Measurements from ENCODE around the gene MYOM3.
"Not testable (repeated sequence)": the region's sequence is repeated elsewhere in the genome, so short reads cannot be mapped to it uniquely, and the experiment has no call there.

Gene MYOM3

DNA sequence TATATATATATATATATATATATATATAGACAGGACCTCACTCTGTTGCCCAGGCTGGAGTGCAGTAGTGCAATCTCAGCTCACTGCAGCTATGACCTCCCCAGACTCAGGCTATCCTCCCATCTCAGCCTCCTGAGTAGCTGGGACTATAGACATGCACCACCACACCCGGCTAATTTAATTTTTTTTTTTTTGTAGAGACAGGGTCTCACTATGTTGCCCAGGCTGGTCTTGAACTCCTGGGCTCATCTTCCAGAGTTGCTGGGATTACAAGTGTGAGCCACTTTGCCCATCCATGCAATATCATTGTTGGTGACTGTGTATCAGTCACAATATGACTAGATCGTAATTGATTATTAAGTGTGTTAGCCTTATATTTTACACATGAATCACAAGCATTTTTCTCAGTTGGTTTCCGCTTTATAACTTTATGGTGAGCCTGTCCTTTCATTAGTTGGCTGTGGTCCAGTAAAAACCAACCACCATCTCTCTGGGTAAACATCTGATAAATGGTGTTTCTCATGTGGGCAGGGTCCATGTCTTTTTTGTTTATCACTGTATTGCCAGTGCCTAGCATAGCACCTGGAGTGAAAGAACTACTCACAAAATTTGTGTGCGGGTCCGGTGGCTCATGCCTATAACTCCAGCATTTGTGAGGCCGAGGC is 63.6 kb downstream of the MYOM3 start:
- no peak overlapping the region for H2AFZ ChIP-seq (ENCODE audit: low read depth, low read length)
- H3K27me3 ChIP-seq (ENCODE audit: low read depth, low read length): no peaks in the 10 kb centered on the region
- no peak overlapping the region for H3K4me3 ChIP-seq (ENCODE audit: low read length)
- H4K20me1 ChIP-seq (ENCODE audit: insufficient read depth, low read length): no peaks in the 10 kb centered on the region
- no peaks in the 10 kb centered on the region for H3K36me3 ChIP-seq (replicated peaks; ENCODE audit: low read depth, low read length)
- no peak for TF ChIP-seq CTCF (IDR thresholded peaks at IDR 0.05; ENCODE audit: low read depth, low read length)
- TF ChIP-seq EZH2phosphoT487 (IDR thresholded peaks at IDR 0.05; ENCODE audit: low read depth): no peak
- peaks cover 3% of the 10 kb centered on the region; the same call in 1 of the 2 replicates for H3K4me1 ChIP-seq (ENCODE audit: low read length)
- H3K9me3 ChIP-seq (ENCODE audit: insufficient read depth, low read length): no peaks in the 10 kb centered on the region
- no peaks in the 10 kb centered on the region for H3K79me2 ChIP-seq (ENCODE audit: low read length)
- no peak overlapping the region for H3K9ac ChIP-seq (ENCODE audit: low read length)
- no peak overlapping the region for H3K4me2 ChIP-seq (ENCODE audit: low read length)
- no peak overlapping the region for H3K27ac ChIP-seq (ENCODE audit: low read length)

GRCh38 chr1:24047110-24047477 is 64.8 kb downstream of the MYOM3 start:
- Histone ChIP-seq H3K9me3 (ENCODE audit: insufficient read depth, low read length) (no peaks in the 10 kb centered on the region), H3K4me1 (ENCODE audit: low read length) (peaks cover 6% of the 10 kb centered on the region; the same call in 1 of the 2 replicates), H3K4me3 (ENCODE audit: low read length) (no peak overlapping the region), H3K9ac (ENCODE audit: low read length) (no peak overlapping the region), H3K27me3 (ENCODE audit: low read depth, low read length) (no peaks in the 10 kb centered on the region), H3K36me3 (replicated peaks; ENCODE audit: low read depth, low read length) (no peaks in the 10 kb centered on the region), H3K4me2 (ENCODE audit: low read length) (no peak overlapping the region), H3K79me2 (ENCODE audit: low read length) (no peaks in the 10 kb centered on the region), H4K20me1 (ENCODE audit: insufficient read depth, low read length) (no peaks in the 10 kb centered on the region), H2AFZ (ENCODE audit: low read depth, low read length) (no peak overlapping the region), H3K27ac (ENCODE audit: low read length) (no peak overlapping the region)
- TF ChIP-seq CTCF (IDR thresholded peaks at IDR 0.05; ENCODE audit: low read depth, low read length) (no peak), EZH2phosphoT487 (IDR thresholded peaks at IDR 0.05; ENCODE audit: low read depth) (no peak)

DNA sequence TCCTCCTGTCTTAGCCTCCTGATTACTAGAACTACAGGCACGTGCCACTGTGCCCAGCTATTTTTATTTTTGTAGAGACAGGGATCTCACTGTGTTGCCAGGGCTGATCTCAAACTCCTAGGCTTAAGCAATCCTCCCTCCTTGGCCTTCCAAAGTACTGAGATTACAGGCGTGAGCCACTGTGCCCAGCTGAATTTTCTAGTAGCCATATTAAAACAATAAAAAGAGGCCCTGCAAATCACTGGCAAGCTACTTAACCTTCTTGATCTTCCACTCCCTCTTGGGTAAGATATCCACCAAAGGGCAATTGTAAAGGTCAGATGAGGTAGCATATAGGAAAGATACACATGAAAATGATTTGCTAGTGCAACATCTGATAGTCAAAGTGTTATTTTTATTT is 66.2 kb downstream of the MYOM3 start:
- no peak for TF ChIP-seq CTCF (IDR thresholded peaks at IDR 0.05; ENCODE audit: low read depth, low read length)
- TF ChIP-seq EZH2phosphoT487 (IDR thresholded peaks at IDR 0.05; ENCODE audit: low read depth): no peak
- Histone ChIP-seq H3K9ac (ENCODE audit: low read length) (no peak overlapping the region), H3K4me3 (ENCODE audit: low read length) (no peak overlapping the region), H3K79me2 (ENCODE audit: low read length) (no peaks in the 10 kb centered on the region), H3K27me3 (ENCODE audit: low read depth, low read length) (no peaks in the 10 kb centered on the region), H2AFZ (ENCODE audit: low read depth, low read length) (no peak overlapping the region), H3K27ac (ENCODE audit: low read length) (no peak overlapping the region), H3K4me2 (ENCODE audit: low read length) (no peak overlapping the region), H3K36me3 (replicated peaks; ENCODE audit: low read depth, low read length) (no peaks in the 10 kb centered on the region), H3K9me3 (ENCODE audit: insufficient read depth, low read length) (no peaks in the 10 kb centered on the region), H4K20me1 (ENCODE audit: insufficient read depth, low read length) (no peaks in the 10 kb centered on the region), H3K4me1 (ENCODE audit: low read length) (peaks cover 6% of the 10 kb centered on the region; the same call in 1 of the 2 replicates)

GRCh38 chr1:24044672-24045071 is 67.3 kb downstream of the MYOM3 start:
- not testable (repeated sequence) for H4K20me1 ChIP-seq (ENCODE audit: insufficient read depth, low read length); H3K4me3 ChIP-seq (ENCODE audit: low read length); H3K9me3 ChIP-seq (ENCODE audit: insufficient read depth, low read length); H3K27ac ChIP-seq (ENCODE audit: low read length); H2AFZ ChIP-seq (ENCODE audit: low read depth, low read length); H3K9ac ChIP-seq (ENCODE audit: low read length); H3K27me3 ChIP-seq (ENCODE audit: low read depth, low read length); H3K4me1 ChIP-seq (ENCODE audit: low read length); H3K79me2 ChIP-seq (ENCODE audit: low read length); H3K4me2 ChIP-seq (ENCODE audit: low read length); H3K36me3 ChIP-seq (replicated peaks; ENCODE audit: low read depth, low read length)
